Fibroblast of the conjunctiva (primary cell): ENCODE measurements around the gene PTPN9.
A peak's percentile ranks its signal among the peaks of the same experiment; 100 is the strongest.
"Not testable (repeated sequence)": the region's sequence is repeated elsewhere in the genome, so short reads cannot be mapped to it uniquely, and the experiment has no call there.

Experiments used
- DNase-seq: peaks from one replicate; pipeline ENCODE4 v3.0.0-alpha.2; 2010; ENCODE audit warnings: low read depth

The PTPN9 gene

DNA sequence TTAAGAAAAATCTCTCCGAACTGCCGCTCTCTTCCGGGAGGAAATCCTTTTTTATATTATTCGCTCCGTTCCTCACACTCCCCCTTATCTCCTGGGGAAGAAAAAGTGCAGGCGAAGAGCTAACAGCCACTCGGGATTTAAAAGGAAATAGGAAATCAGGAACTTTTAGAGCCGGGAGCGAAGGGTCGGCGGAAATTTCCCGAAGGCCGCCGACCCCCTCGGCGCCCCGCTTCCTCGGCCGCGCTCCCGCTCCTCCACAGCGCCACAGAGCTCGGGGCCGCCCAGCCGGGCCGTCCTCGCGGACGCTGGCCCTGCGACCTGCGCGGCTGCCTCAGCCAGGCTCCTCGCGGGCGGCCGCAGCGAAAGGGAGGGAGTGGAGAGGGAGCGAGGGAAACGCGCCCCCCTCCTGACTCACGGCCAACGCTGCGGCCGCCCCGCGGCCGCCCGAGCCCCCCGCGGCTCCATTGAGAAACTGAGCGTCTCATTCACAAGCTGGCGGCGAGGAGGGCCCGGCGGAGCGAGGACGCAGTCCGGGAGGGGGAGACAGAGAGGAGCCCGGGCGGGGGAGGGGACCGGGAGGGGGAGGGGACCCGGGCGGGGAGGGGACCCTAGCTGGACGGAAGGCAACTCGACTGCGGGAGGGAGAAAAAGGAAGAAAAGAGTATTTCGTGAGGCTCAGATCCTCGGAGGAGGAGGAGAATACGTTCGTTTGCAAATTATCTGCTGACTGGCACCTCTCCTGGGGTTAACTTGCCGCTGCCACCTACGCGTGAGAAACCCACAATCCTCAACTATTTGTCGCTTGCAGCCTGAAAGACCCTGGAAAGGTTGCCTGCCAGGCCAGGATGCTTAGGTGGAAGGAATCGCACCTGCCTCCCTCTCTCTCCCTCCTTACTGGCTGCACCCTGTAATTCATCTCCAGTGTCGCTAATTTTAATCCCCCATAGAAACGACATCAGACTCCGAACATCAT, at the start of gene PTPN9:
PTPN9 (minus strand) TSS at position 368 of the 973 bp plus-strand sequence. CDS start 539 bp downstream, outside the sequence.
- DNase-seq, result peak; percentile 48

DNA sequence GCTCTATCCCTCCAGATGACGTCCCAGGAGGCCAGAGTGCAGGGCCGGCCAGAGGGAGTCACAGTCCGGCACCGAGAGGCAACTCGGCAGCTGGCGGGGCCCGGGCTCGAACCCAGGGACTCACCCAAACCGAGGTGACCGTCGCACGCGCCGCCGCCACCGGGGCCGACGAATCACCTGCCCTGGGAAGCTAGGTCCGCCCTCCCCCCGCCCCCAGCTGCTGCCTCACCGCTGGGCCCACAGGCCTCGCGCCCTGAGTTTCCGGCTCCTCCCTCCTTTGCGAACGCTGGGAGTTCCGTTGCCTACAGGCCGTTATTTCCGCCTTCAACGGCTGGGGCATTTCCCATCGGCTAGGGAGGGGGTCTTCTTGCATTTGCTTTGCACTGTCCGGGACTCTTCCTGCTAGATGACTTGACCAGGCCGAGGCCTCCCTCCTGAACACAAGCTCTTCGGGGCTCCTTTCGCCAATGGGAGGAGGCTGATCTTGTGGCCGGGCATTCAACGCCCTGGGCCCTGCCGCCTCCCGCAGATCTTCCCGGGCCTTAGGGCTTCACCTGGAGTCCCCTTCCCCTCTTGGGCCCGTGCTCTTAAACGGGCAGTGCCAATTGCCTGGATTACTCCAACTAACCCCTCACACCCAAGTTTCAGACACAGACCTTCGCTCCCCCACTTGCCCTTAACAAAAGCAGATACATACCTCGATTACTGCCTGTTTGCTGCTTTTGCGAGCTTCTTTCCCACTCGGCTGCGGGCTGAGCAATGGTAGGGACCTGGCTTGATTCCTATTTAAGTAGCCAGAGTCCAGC, 46.6 kb upstream of the PTPN9 start, which contains the start of gene SNUPN:
SNUPN (minus strand) TSS at position 184 of the 806 bp plus-strand sequence. CDS start 4,674 bp downstream, outside the sequence.
- DNase-seq, result peak; percentile 89

DNA sequence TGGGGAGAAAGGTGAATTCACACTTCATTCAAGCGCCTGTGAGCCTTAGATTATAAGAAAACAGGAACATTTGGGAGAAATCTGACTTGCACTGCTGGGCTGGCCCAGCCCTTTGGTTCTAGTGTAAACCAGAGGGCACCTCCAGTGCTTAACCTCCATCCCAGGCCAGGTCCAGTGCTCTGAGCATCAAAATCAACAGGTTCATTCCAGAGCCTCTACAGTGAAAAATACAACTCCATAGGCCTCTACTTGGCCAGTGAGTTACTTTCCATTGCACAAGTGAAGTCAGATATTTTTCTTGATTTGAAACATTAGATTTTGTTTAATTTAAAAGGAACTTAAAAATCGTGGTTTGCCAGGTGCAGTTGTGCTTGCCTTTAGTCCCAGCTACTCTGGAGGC, 43.4 kb upstream of the PTPN9 start:
- no peak for DNase-seq

DNA sequence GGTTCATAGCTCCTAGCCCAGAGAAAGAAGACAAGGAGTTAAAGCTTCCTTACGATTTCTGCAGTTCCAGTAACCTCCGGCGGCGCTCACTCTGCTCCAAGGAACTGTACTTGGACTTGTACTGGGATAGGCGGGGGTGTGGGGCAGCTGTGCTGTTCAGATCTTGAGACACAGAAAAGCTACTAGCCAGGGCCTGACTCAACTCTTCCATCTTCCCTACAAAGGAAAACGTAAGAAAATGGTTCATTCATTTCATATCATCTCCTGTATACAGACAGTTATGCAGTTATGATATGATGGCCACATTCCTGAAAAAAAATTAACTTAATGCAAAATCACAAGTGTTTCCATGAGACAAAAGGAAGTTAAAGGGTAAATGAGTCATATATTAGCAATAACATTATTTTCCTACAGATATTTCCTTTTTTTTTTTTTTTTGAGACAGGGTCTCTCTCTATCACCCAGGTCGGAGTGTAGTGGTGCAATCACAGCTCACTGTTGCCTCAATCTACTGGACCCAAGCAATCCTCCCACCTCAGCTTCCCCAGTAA, 41.8 kb upstream of the PTPN9 start:
- DNase-seq, result peak; percentile 92

DNA sequence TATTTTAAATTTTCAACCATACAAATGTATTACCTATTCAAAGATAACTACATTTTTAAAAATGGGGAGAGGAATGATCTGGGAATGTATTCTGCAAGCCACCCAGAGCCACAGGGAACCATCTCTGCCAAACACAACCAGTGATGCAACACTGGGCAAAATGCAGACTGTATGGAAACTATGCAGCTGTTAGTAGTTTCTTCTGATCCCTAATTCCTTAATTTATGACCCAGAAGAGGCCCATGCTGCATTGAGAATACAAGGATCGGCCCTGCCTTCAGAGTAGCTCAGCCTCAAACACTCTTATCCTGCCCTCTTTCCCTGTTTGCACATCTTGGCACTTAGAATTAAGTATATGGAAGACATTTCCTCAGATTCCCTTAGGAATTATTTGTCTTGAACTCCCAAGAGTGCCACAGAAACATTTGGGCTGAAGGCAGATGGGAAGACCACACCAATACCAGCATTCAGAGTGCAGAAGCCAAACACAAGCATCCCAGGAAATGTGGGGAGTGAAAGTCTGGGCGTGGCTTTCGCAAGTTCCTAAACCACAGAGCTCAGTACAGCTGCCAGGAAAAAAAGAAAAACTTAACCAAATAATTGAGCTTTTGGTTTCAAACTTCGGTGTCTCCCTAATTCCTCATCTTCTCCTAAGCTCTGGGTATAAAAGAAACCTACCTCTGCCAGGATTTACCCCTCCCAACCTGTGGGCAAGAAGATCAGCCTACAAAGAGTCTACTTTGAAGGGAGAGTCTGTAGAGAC, 41.1 kb upstream of the PTPN9 start:
- DNase-seq, result peak; percentile 77

DNA sequence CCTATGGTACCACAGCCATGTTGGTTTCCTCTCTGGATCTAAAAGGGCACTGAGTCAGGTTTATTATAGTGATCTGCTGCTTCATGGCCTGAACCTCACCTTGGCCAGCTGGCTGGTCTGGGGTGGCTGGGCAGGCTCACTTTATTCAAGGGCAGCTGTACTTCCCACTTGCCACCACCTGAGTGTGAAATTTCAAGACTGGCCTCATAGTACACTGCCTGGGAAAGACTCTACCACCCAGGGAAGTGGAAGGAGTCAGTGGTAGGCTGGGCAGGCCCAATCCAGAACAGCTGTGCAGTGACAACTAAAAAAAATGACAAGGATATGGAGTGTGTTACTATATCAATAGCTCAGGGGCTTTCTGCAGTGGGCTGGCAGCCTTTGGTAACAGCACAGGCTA, 37.7 kb upstream of the PTPN9 start:
- no peak for DNase-seq

DNA sequence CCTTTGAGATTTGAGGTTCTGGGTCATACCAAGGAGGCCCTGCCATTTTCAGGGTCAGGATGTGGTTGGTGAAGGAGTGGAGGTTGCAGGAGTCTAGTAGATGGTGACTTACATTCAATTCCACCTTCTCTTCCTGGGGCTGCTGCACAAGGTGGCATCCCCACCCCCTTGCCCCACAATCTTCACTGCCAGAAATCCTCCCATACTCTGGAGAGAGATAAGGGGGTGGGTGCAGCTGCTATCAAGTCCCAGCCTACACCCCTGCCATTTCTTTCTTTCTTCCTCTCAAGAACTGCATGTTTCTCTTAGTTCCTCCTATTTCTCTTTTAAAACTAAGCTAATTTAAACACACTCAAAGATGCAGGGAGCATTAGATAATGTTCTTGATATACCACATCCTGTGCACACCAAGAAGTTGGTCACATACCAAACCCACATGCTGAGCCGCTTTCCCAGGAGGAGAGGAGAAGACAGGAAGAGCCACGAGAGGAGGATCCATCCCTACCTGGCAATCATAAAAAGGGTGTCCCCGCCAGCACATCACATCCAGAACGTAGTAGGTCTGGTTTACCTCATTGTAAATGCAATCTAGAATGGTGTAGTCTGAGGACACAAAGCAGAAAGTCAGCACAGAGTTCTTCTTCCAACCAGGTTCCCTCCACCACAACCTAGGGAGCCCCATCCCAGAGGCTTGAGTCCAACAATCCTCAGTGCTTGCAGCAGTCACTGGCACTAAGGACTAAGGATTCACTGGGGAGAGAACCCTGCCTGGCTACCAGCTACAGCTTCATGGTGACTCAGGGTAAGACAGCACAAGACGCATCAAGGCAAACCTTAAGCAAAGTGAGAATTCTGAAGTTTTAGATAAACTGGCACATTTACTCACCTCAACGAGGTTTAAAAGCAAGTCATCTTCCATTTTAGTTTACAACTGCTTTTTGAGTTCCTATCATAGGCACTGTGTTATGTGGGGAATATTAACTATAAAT, 27.9 kb upstream of the PTPN9 start:
- DNase-seq, result no peak

DNA sequence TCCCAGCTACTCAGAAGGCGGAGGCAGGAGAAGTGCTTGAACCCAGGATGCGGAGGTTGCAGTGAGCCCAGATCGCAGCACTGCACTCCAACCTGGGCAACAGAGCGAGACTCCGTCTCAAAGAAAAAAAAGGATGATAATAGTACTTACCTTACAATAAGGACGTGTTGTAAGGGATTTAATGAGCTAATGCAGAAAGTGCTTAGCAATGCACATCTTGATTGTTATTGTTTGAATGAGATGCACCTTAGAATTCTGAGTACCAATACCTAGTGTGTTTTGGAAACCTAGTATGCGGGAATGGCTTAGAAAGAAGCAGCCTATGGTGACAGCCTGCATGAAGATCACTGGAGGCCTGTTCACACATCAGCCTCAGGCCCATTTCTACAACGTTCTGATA, 26.9 kb upstream of the PTPN9 start:
- DNase-seq, result no peak

DNA sequence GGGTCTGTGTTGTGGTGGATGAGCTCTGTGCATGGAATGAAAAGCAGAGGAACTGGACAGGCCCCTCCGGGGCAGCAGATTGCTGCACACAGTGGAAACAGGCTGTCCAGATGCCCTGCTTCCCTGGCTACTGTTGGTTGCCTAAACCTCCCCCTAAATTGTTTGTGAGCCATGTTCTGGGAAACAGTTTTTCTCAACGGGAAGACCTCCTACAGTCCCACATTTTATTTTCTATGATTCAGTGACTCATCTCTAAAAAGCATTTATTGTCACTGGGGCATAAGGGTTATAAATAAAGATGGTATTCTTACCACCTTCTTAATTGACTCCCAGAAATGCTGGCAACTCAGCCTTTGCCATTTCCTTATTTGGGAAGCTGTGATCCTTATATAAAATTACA, 20.3 kb upstream of the PTPN9 start:
- DNase-seq, result no peak

DNA sequence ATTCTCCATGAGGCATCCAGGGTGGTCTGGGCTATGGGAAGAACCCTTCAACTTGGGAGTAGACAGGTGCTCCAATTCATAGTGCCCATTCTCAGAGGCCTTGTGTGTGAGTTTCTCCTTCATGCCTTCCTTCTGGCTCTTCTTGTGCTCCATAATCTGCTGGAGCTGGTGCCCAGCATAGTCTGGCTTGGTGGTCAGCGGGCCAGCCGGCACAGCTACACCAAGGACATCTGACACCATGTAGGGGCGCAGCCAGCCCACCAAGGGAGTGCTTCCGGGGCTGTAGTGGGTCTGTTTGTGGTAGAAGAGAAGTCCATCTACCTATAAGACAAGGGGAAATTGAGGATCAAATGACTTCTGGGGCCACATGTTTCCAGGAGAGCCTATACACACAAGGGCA, 19.2 kb upstream of the PTPN9 start:
- DNase-seq, result no peak

DNA sequence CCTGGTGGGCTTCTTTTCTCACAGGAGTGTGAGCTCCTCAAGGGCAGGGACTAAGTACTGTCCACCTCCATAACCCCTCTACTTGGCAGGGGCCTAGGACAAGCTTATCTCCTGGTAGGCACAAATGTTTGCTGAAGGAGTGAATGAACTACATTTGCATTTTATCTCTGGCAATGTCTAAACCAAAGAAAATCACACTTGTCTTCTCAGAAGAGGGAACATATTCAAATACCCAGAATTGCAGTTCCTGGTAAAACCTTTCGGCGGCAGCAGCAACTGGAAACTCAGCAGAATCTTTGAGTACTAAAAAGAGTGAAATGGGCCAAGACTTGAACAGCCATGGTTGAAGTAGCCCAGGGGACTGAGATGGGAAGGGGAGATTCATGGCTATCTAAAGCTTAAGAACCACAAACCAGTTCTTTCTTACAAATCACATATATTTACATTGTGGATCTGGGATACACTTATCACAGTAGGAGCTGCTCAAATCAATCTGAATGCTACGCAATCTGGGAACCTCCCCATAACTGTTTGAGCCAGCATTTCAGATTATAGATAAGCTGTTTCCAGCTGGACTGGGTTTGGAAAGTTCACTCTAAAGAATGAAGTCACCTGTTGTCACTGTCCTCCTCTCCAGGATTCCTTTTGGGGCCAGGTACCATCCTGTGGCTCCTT, 18.7 kb upstream of the PTPN9 start:
- DNase-seq, result no peak

DNA sequence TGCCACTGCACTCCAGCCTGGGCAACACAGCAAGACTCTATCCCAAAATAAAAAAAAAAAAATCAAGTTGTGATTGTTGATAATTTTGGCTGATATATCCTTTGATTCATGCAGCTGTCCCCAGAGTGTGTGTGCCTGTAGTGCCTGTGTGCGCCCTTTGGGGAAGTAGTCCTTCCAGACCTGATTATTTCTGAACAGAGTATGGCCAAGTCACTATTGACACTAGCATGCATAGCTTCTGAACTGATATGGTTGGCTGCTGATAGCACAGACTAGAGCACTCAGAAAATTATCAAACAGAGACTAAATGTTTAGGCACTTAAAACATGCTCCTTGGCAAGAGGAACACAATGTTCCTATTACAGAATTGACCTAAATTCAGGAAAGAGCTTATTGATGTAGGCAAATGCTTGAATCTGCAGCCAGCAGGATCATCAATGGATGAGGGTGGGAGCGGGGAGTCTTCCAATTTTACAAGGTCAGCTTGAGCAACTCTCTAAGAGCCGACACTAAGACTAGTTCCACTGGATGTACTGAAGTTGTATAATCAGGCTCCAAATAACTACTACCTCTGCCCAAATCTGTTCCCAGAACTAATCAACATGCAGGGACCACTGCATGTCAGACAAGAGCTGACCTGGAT, 17.7 kb upstream of the PTPN9 start:
- DNase-seq, result no peak

DNA sequence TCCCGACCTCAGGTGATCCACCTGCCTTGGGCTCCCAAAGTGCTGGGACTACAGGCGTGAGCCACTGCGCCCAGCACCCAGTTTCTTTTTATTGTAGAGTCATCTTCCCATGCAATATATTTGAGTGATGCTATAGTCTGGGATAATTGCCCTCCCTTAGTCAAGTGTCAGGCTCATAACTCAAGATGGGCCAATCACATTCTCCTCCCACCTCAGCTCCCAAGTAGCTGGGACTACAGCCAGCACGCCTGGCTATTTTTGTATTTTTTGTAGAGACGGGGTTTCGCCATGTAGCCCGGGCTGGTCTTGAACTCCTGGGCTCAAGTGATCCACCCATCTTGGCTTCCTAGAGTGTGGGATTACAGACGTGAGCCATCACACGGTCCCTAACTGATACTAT, 15.2 kb upstream of the PTPN9 start:
- DNase-seq, result no peak

DNA sequence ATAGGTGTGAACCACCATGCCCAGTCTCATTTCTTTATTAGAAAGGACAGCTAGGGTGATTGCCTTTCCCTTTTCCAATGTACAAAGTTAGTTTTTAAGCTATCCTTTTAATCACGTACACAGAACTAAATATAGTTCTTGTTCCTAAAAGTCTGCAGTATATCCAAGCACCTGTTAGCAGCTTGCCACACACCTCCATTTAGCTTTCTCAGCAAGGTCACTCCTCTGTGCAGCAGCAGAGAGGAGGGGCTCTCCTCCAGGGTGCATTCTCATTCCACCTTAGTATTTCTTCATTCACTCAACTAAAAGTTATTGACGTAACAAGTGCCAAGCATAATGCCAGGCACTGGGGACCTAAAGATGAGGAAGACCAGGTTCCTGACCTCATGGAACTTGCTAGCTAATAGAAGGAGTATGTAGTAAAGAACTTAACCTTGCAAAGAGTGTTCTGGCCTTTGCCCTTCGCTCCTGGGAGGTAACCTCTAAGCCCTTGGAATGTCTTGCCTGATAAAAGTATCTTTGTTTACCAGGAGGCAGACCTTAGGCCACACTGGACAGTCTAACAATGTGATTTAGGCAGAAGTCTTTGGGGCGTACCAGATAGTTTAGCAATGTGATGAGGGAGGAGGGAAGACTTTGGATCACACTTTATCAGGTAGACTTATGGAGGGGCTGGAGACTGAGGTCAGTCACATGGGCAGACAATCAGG, 12.7 kb upstream of the PTPN9 start:
- no peak for DNase-seq

DNA sequence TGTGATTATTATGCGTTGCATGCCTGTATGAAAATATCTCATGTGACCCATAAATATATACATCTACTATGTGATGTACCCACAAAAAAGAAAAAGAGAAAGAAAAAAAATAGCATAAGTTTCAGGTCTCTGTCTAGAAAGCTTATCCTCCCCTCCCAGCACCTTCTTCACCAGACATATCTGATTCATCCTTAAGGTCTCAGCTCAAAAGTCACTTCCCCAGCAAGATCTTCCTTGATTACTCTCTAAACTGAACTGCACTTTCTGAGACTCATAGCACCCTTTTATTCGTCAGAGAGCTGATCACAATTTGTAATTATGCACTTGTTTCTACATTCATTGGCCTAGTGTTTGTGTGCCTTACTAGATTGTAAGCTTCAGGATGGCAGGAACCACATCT, 11.1 kb upstream of the PTPN9 start:
- DNase-seq, result no peak

DNA sequence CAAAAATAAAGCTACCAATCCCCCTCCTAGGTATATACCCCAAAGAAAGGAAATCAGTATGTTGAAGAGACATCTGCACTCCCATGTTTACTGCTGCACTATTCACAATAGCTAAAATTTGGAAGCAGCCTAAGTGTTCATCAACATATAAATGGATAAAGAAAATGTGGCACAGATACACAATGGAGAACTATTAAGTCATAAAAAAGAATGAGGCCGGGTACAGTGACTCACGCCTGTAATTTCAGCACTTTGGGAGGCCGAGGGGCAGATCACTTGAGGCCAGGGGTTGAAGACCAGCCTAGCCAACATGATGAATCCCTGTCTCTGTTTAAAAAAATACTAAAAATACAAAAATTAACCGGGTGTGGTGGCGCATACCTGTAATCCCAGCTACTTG, 10.0 kb upstream of the PTPN9 start:
- no peak for DNase-seq

DNA sequence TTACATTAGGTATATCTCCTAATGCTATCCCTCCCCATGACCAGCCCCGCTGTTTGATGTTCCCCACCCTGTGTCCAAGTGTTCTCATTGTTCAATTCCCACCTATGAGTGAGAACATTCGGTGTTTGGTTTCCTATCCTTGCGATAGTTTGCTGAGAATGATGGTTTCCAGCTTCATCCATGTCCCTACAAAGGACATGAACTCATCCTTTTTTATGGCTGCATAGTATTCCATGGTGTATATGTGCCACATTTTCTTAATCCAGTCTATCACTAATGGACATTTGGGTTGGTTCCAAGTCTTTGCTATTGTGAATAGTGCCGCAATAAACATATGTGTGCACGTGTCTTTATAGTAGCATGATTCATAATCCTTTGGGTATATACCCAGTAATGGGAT, 7.3 kb upstream of the PTPN9 start:
- not testable (repeated sequence) for DNase-seq

DNA sequence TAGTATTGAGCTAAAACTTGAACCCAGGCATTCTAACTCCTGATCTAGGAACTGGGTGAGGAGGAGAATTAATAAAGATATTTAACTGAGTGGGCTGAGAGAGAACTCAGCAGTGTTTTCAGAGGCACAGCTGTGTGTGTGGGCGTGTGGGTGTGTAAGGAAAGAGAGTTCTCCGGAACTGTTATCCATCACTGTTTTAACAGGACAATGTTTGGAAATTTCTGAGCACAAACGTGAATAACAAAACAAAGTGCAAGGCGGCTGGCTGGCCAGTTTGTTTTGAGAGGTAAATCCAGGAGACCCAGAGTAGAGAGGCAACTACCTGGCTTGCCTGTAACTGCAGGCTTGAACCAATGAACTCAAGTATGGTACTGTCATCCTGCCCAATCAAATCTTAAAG, 5.0 kb upstream of the PTPN9 start:
- no peak for DNase-seq

DNA sequence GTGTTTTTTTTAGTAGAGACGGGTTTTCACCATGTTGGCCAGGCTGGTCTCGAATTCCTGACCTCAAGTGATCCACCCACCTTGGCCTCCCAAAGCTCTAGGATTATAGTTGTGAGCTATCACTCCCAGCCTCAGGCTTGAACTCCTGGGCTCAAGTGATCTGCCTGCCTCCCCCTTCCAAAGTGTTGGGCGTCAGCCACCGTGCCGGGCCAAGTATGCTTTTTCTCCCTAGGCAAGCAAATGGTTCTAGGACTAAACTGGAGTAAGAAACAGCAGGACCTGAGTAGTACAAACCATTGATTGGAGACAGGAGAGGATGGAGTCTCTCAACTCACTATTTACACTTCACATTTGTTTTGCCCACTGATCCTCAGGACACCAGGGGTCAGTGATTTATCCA, 4.6 kb upstream of the PTPN9 start:
- no peak for DNase-seq
